ENCODE measurements around the gene CAMTA1. TPM values are rescaled to one million over a fixed set of nuclear protein-coding genes. Genes with fewer than 3 reads are reported as not detected.
"Not testable (repeated sequence)": the region's sequence is repeated elsewhere in the genome, so short reads cannot be mapped to it uniquely, and the experiment has no call there.

CAMTA1 gene
- total RNA-seq, 1 experiment from 2014 or later, result 50.3 TPM

- no peaks in the 10 kb centered on the region for H3K9me3 Mint-ChIP-seq (ENCODE audit: low read depth, unreplicated experiment)
- CTCF ChIA-PET, result interaction anchor here (1.0 kb wide), 1 partner anchor 47 kb away, joined by 6 read pairs; no protein-coding TSS in a partner anchor
- H3K36me3 Mint-ChIP-seq (ENCODE audit: insufficient read depth, unreplicated experiment), result peaks cover 22% of the 10 kb centered on the region
- peaks cover 41% of the 10 kb centered on the region for H3K27me3 Mint-ChIP-seq (ENCODE audit: unreplicated experiment)
- TF ChIP-seq CTCF (IDR thresholded peaks at IDR 0.05; ENCODE audit: unreplicated experiment), result no peak
- peak; percentile 95 for DNase-seq
- no peak overlapping the region for H3K27ac Mint-ChIP-seq (ENCODE audit: unreplicated experiment)
- H3K4me3 Mint-ChIP-seq (ENCODE audit: low read depth, unreplicated experiment), result peak overlapping the region; percentile 64
- no peaks in the 10 kb centered on the region for H3K4me1 Mint-ChIP-seq (ENCODE audit: low read depth, unreplicated experiment)
- no TSS peak for BruUV-seq (replicated peaks)
- intact Hi-C loops (cut with micrococcal nuclease; ENCODE audit: unreplicated experiment), result no loop called here
These were observed 919.2 kb downstream of the CAMTA1 start for GRCh38 chr1:7704214-7705047.

- Mint-ChIP-seq H3K4me1 (ENCODE audit: low read depth, unreplicated experiment) (no peaks in the 10 kb centered on the region), H3K4me3 (ENCODE audit: low read depth, unreplicated experiment) (peak overlapping the region; percentile 64), H3K36me3 (ENCODE audit: insufficient read depth, unreplicated experiment) (peaks cover 22% of the 10 kb centered on the region), H3K27me3 (ENCODE audit: unreplicated experiment) (peaks cover 33% of the 10 kb centered on the region), H3K27ac (ENCODE audit: unreplicated experiment) (no peak overlapping the region), H3K9me3 (ENCODE audit: low read depth, unreplicated experiment) (no peaks in the 10 kb centered on the region)
- CTCF ChIA-PET, result interaction anchor here (0.5 to 1.0 kb wide), 2 partner anchors 47 to 50 kb away, joined by 6 to 7 read pairs; no protein-coding TSS in a partner anchor
- no peak for TF ChIP-seq CTCF (IDR thresholded peaks at IDR 0.05; ENCODE audit: unreplicated experiment)
- peak; percentile 24 for DNase-seq
- intact Hi-C loops (cut with micrococcal nuclease; ENCODE audit: unreplicated experiment), result no loop called here
- no TSS peak for BruUV-seq (replicated peaks)
These were observed 920.0 kb downstream of the CAMTA1 start for GRCh38 chr1:7705048-7705907.

- H3K9me3 Mint-ChIP-seq (ENCODE audit: low read depth, unreplicated experiment), result no peaks in the 10 kb centered on the region
- peak overlapping the region; percentile 64 for H3K4me3 Mint-ChIP-seq (ENCODE audit: low read depth, unreplicated experiment)
- TF ChIP-seq CTCF (IDR thresholded peaks at IDR 0.05; ENCODE audit: unreplicated experiment), result no peak
- peaks cover 27% of the 10 kb centered on the region for H3K27me3 Mint-ChIP-seq (ENCODE audit: unreplicated experiment)
- DNase-seq, result no peak
- intact Hi-C loops (cut with micrococcal nuclease; ENCODE audit: unreplicated experiment), result no loop called here
- no peak overlapping the region for H3K27ac Mint-ChIP-seq (ENCODE audit: unreplicated experiment)
- no peaks in the 10 kb centered on the region for H3K4me1 Mint-ChIP-seq (ENCODE audit: low read depth, unreplicated experiment)
- CTCF ChIA-PET, result interaction anchor here (0.5 kb wide), 1 partner anchor 50 kb away, joined by 7 read pairs; no protein-coding TSS in a partner anchor
- no TSS peak for BruUV-seq (replicated peaks)
- peaks cover 22% of the 10 kb centered on the region for H3K36me3 Mint-ChIP-seq (ENCODE audit: insufficient read depth, unreplicated experiment)
These were observed 920.6 kb downstream of the CAMTA1 start for GRCh38 chr1:7705908-7706216.

- no TSS peak for BruUV-seq (replicated peaks)
- DNase-seq, result no peak
- no peak for TF ChIP-seq CTCF (IDR thresholded peaks at IDR 0.05; ENCODE audit: unreplicated experiment)
- Mint-ChIP-seq H3K27ac (ENCODE audit: unreplicated experiment) (no peak overlapping the region), H3K4me1 (ENCODE audit: low read depth, unreplicated experiment) (no peaks in the 10 kb centered on the region), H3K4me3 (ENCODE audit: low read depth, unreplicated experiment) (no peak overlapping the region), H3K9me3 (ENCODE audit: low read depth, unreplicated experiment) (no peaks in the 10 kb centered on the region), H3K36me3 (ENCODE audit: insufficient read depth, unreplicated experiment) (peaks cover 22% of the 10 kb centered on the region), H3K27me3 (ENCODE audit: unreplicated experiment) (peaks cover 10% of the 10 kb centered on the region)
- CTCF ChIA-PET, result no interaction called here
- intact Hi-C loops (cut with micrococcal nuclease; ENCODE audit: unreplicated experiment), result no loop called here
These were observed 922.3 kb downstream of the CAMTA1 start for GRCh38 chr1:7707527-7707926.

GRCh38 chr1:7708065-7708464, 922.8 kb downstream of the CAMTA1 start:
- intact Hi-C loops (cut with micrococcal nuclease; ENCODE audit: unreplicated experiment); H3K27ac Mint-ChIP-seq (ENCODE audit: unreplicated experiment); DNase-seq; H3K9me3 Mint-ChIP-seq (ENCODE audit: low read depth, unreplicated experiment); H3K27me3 Mint-ChIP-seq (ENCODE audit: unreplicated experiment); H3K4me3 Mint-ChIP-seq (ENCODE audit: low read depth, unreplicated experiment); BruUV-seq (replicated peaks); H3K4me1 Mint-ChIP-seq (ENCODE audit: low read depth, unreplicated experiment); CTCF ChIA-PET: not testable (repeated sequence)
- H3K36me3 Mint-ChIP-seq (ENCODE audit: insufficient read depth, unreplicated experiment), result peaks cover 22% of the 10 kb centered on the region
